Ovary (tissue), 9 donors: Measurements from ENCODE around the gene PCGF3. TPM values are rescaled to one million over a fixed set of nuclear protein-coding genes. Genes with fewer than 3 reads are reported as not detected.
A peak's percentile ranks its signal among the peaks of the same experiment; 100 is the strongest.

Source experiments
- DNase-seq, 5 donors: peaks; one replicate each; pipeline ENCODE4 v3.0.0-alpha.2; 2019 to 2020
- H3K27ac ChIP-seq, 2 donors: fragments of 200-600 bp; one replicate each; pipeline versions ENCODE4 v1.5.1 to v1.8.0; 2019 to 2022
- H3K27me3 ChIP-seq: fragments of 200-600 bp; one replicate; pipeline ENCODE4 v1.8.0; 2022
- H3K36me3 ChIP-seq: fragments of 200-600 bp; sonication (generic); one replicate; pipeline ENCODE4 v1.5.1; 2019
- H3K4me1 ChIP-seq: one replicate; pipeline ENCODE4 v1.8.1; 2013; ENCODE audit warnings: mild to moderate bottlenecking, moderate library complexity; ENCODE audit not compliant: insufficient read depth
- H3K4me3 ChIP-seq: fragments of 200-600 bp; sonication (generic); one replicate; pipeline ENCODE4 v1.5.1; 2017
- H3K9me3 ChIP-seq, 2 donors: fragments of 200-600 bp in 1 of 2; sonication (generic) in 1 of 2; one replicate each; pipeline versions ENCODE4 v1.5.1 to v1.8.1; 2013 to 2019; ENCODE audit warnings: mild to moderate bottlenecking in 1 of 2, moderate library complexity in 1 of 2
- CTCF ChIP-seq, 3 donors: fragments of 450-650 bp in 2 of 3; fragments of 200-600 bp in 1 of 3; IDR thresholded peaks; one replicate each; pipeline versions ENCODE4 v1.5.1 to v1.8.0; 2016 to 2022; ENCODE audit warnings: antibody characterized with exemption in 3 of 3, mild to moderate bottlenecking in 1 of 3
- EP300 ChIP-seq: sonication (generic); formaldehyde crosslinking; IDR thresholded peaks from one replicate; pipeline ENCODE4 v1.6.1; 2017; ENCODE audit warnings: antibody characterized with exemption
- POLR2A ChIP-seq: fragments of 450-650 bp; IDR thresholded peaks from one replicate; pipeline ENCODE4 v1.6.1; 2017; ENCODE audit warnings: antibody characterized with exemption, mild to moderate bottlenecking, moderate library complexity
- WGBS, 3 donors: extraction: QIAGEN DNeasy Blood & Tissue Kit in 1 of 3; methylation state at CpG; one replicate each; pipeline versions ENCODE4 v1.1.5 to v1.1.7; 2013 to 2017; 5-methylcytosine and 5-hydroxymethylcytosine counted together
- intact Hi-C, 4 donors: fragments of 100-400 bp; cut with DNase I; formaldehyde crosslinking; loops; one replicate each; pipeline versions ENCODE4 v1.11.0 to v1.15.1; 2022 to 2023
- polyA plus RNA-seq, 2 donors: library from polyadenylated mRNA; stranded (reverse); fragments of 200-250 nt in 1 of 2; fragments of 350-450 nt in 1 of 2; fragmentation: Illumina TruSeq in 1 of 2; extraction: RNeasy Lipid Tissue Mini Kit (QIAGEN cat#74804) in 1 of 2; gene quantifications; one replicate each; pipeline ENCODE4 v1.2.3, GENCODE V29; 2013 to 2014
- total RNA-seq, 7 donors: library from RNA; depleted of rRNA in 2 of 7; stranded (reverse); fragments of >200 nt in 2 of 7; fragmentation: NEBNext Ultra II Directional in 3 of 7; extraction: Animal tissue kit (Norgen Biotek cat#: 25700) in 3 of 7; gene quantifications; one replicate each; pipeline versions ENCODE4 v1.1.0 to v1.2.4, GENCODE V29; 2016 to 2023
- donor health status: DM: no; HTN: no; CAD: no; lungs with moderate emphysema.
- donor health status: DM: no; HTN: no; CAD: no.
- donor health status: Bipolar disorder and iron deficiency.
- donor health status: DM: yes; HTN: yes; CAD: no.
- donor health status: DM: no; HTN: no; CAD: no.
- donor health status: DM: yes; HTN: yes; CAD: no.

The PCGF3 gene
- total and polyA plus RNA-seq, 9 donors: 21.7 to 51.2 (median 45.3) TPM

GRCh38 chr4:658681-659667 is 46.7 kb upstream of the PCGF3 start:
- Histone ChIP-seq H3K27ac (no peak overlapping the region), H3K9me3 (no peaks in the 10 kb centered on the region), H3K36me3 (no peaks in the 10 kb centered on the region), H3K4me3 (no peak overlapping the region), H3K27me3 (no peaks in the 10 kb centered on the region), H3K4me1 (peaks cover 3% of the 10 kb centered on the region)
- intact Hi-C loops: no loop called here
- WGBS, 3 donors: 85 to 89% (median 87%) methylated on average over 32 of the region's 32 CpGs
- DNase-seq: peak in 1 of 5 donors; percentile 8
- TF ChIP-seq POLR2A: no peak
- TF ChIP-seq CTCF (IDR thresholded peaks at IDR 0.05): no peak
- TF ChIP-seq EP300: no peak

GRCh38 chr4:659851-660250 is 45.8 kb upstream of the PCGF3 start:
- Histone ChIP-seq H3K27me3 (no peaks in the 10 kb centered on the region), H3K27ac (no peak overlapping the region), H3K36me3 (no peaks in the 10 kb centered on the region), H3K9me3 (no peaks in the 10 kb centered on the region), H3K4me3 (no peak overlapping the region), H3K4me1 (peaks cover 7% of the 10 kb centered on the region)
- intact Hi-C loops: no loop called here
- TF ChIP-seq EP300: no peak
- WGBS, 3 donors: 85 to 92% (median 89%) methylated on average over 8 of the region's 8 CpGs
- peak in 1 of 5 donors; percentile 5 for DNase-seq

GRCh38 chr4:660401-660800 is 45.2 kb upstream of the PCGF3 start:
- TF ChIP-seq POLR2A (no peak), EP300 (no peak), CTCF (IDR thresholded peaks at IDR 0.05) (no peak)
- DNase-seq: peak in 2 of 5 donors; percentile 16 to 25
- intact Hi-C loops: no loop called here
- H3K27me3 ChIP-seq: no peaks in the 10 kb centered on the region
- H3K36me3 ChIP-seq: no peaks in the 10 kb centered on the region
- H3K4me3 ChIP-seq: no peak overlapping the region
- no peaks in the 10 kb centered on the region for H3K9me3 ChIP-seq
- H3K4me1 ChIP-seq: peaks cover 7% of the 10 kb centered on the region
- no peak overlapping the region for H3K27ac ChIP-seq
- 88 to 94% (median 90%) methylated on average over 10 of the region's 10 CpGs for WGBS, 3 donors

GRCh38 chr4:661231-661630 is 44.4 kb upstream of the PCGF3 start:
- WGBS, 3 donors: 87 to 95% (median 89%) methylated on average over 3 of the region's 3 CpGs
- peak in 2 of 5 donors; percentile 1 for DNase-seq
- Histone ChIP-seq H3K9me3 (no peaks in the 10 kb centered on the region), H3K4me1 (peaks cover 7% of the 10 kb centered on the region), H3K36me3 (no peaks in the 10 kb centered on the region), H3K27me3 (no peaks in the 10 kb centered on the region), H3K27ac (no peak overlapping the region), H3K4me3 (no peak overlapping the region)
- intact Hi-C loops: no loop called here
- no peak for TF ChIP-seq CTCF (IDR thresholded peaks at IDR 0.05)
- TF ChIP-seq EP300: no peak
- TF ChIP-seq POLR2A: no peak
